GM18870 (cell line): ENCODE data around the gene ORC1.

Source experiments
- ATAC-seq: cut with Tn5 transposase; IDR thresholded peaks from one replicate; pipeline ENCODE4 v1.9.1; 2021; ENCODE audit warnings: moderate library complexity; ENCODE audit not compliant: unreplicated experiment

Gene ORC1

DNA sequence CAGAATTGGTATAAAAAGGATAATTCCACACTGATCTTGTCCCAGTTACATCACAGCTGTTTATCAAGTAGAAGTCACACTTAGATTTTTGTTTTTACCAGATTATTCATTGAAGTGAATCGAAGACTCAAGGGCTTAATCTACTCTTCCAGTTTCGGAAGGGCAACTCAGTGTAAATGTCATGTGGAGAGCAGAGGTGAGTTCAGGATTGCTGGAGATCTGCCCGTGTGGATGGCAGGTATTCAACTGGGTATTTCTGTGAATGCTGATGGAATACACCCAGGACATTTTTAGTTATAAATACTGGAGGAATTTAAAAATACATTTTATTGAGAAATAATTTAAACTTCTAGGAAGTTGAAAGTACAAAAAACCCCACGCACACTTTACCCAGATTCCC, 57.6 kb downstream of the ORC1 start:
- no peak for ATAC-seq

DNA sequence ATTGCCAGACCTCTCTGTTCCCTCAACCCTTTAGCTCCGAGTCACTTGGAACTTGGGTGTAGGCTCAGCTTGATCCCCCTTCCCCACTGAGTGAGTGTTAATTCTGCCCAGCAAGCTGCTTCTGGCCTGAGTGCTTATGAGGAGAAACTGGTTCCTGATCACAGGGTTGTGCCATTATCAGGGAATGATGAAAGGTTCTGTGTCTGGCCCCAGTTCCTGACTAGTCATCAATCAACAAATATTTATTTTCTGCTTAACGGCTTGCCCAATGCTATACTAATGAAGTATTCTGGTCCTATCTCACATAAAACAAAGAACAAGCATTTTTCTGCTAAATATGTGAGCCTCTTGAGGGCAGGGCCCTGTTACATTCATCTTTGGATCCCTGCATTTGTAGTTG, 59.0 kb downstream of the ORC1 start:
- ATAC-seq = no peak

DNA sequence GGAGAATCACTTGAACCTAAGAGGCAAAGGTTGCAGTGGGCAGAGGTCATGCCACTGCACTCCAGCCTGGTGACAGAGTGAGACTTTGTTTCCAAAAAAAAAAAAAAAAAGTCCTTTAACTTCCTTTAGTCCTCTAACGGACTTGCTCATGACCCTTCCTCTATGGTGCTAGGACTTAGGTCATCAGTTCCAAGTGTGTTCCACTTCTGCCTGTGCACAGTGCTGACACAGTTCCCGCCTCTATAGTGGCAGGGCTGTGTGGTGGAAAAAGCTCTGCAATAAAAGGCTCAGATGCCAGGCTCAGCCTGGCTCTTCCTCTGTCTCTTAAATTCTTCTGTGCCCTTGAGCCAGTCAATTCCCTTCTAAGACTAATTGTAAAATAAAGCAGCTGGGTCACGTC, 60.2 kb downstream of the ORC1 start:
- no peak for ATAC-seq

DNA sequence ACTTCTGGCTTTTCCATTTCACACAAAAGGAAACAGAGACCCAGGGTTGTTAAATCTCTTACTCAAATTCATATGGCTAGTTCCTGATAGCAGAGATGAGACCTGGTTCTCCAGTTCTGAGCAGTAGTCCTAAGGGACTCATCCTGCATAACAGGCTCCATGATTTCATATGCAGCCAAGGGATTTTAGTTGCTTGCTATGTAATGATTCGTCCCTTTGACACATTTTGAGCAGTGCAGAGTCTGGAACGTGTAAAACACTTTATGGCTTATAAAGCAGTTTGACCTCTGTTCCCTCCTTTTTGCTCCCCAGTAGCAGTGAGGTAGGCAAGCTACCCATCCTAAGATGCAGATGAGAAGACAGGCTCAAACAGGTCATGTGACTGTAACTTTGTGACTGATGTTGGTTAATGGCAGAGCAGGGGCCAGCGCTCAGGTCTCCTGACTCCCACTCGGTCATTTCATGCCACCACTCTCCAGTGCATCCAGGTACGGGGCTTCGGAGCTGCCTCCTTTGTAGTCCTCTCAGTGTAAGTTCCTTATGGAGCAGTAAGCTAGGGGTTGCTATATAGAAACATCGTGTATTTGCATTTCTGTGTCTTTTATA, 62.5 kb downstream of the ORC1 start:
- ATAC-seq = no peak

DNA sequence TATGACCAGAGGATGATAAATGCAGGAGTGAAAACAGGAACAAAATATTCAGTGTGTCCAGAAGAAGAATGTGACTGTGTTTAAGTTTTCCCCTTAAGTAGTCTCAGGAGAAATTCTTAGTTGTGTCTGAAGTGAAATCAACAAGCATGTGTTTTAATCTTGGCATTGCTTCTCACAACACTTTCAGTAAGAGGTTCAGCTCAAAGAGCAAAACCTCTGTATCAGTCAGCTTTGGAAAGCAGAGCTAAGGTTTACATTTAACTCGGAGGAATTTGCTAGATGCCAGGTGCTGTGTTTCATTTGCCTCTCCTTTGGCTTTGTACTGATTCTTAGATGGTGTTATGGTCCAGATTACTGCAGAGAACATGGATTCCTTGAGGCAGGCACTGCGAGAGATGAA, 66.8 kb downstream of the ORC1 start:
- no peak for ATAC-seq

DNA sequence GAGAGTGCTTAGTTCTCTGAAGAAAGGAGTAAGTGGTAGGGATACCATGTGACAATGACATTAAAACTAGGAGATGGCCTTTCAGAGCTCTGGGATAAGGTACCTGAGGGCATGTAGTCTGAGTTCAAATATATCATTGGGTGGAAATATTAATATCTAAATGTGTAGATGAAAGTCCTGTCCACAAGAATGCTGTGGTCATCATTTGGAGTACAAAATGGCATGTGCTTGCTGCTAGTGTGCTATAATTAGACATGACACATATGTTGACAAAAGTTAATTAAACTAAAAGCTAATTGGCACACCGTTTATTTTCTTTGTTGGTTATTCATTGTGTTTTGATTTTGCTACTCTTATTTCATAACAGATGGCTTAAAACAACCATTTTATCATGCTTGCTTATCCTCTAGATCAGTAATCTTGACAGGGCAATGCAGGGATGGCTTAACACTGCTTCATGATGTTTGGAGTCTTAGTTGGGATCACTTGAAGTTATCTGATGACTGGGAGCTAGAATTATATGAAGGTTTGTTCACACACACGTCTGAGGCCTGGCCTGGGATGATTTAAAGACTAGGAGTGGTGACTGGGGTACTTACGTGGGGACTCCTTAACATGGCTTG, 69.2 kb downstream of the ORC1 start:
- ATAC-seq = no peak

DNA sequence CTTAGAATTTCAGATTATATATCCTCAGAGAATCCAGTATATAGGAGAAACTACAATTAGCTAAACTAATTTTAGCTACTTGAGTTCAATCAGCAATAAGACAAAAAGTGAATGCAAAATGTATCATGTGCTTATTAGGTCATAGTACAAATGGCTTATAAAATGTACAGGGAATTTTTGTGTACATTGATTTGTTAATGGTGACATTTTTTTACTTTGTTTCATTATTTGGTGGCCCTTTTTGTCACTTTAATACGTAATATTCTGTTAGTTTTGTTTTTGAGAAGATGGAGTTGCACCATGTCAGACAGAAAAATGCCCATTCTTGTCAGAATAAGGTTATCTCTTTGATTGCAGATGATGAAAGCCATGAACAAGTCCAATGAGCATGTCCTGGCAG, 71.8 kb downstream of the ORC1 start:
- ATAC-seq = no peak

DNA sequence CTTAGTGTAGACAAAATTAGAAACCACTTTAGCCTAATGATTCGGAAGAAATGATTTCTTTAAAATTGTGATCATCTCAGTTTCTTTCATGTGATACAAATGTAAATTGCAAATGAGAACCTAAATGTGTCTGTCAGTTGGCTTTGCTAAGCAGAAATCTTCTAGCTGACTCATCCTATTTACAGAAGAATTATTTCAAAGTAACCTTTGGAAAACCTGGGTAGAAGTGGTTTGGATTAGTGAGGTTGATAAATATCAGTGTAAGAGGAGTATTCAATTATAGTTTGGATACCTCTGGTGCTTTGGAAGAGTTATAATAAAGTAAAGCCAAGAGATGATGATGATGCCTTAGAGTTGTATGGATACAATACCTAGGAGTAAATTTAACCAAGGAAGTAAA, 75.6 kb downstream of the ORC1 start:
- ATAC-seq = no peak

DNA sequence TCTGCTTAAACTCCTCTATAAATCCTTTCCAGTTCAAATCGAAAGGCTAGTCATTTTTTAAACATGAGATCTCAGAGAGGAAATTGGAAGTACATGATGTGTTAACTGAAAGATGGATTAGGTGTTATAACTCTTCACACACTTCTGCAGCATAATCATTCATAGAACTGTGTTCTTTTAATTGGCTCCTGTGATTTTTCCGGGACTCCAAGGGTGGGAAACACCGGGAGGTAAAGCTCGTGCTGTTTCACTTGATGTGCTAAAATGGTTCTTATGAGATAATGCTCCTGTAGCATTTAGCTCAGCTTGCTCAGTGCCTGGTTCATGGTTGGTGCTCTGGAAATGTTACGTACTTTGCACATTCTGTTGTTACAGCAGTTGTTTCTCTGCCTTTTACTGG, 78.4 kb downstream of the ORC1 start:
- ATAC-seq = no peak

DNA sequence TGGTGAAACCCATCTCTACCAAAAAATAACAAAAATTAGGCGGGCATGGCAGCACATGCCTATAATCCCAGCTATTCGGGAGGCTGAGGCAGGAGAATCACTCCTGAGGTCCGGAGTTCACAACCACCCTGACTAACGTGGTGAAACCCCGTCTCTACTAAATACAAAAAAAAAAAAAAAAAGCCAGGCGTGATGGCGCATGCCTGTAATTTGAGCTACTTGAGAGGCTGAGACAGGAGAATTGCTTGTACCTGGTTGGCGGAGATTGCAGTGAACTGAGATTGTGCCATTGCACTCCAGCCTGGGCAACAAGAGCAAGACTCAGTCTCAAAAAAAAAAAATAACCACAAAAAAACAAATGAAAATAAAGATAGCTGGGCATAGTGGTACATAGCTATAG, 80.5 kb downstream of the ORC1 start:
- ATAC-seq = no peak
